HepG2 (cell line): ENCODE results near the gene SLC6A7. TPM values are rescaled to one million over a fixed set of nuclear protein-coding genes. Genes with fewer than 3 reads are reported as not detected.

ENCODE experiments used
- ATAC-seq: fragments of 200-7000 bp; cut with Tn5 transposase; 3 replicates; pipeline ENCODE4 v1.9.1; 2020; ENCODE audit warnings: mild to moderate bottlenecking, moderate library complexity
- BruUV-seq: library from RNA; stranded (reverse); fragments of 400-500 nt; replicated peaks from 2 replicates; lab custom pipeline; 2021; lab: Mats Ljungman, UMichigan
- CTCF ChIA-PET: fragments of 300-600 bp; formaldehyde crosslinking; extraction: SDS; loops from one replicate; lab custom pipeline; 2021; ENCODE audit warnings: low total read pairs, inconsistent platforms, low intra/inter-chr PET ratio; lab: Yijun Ruan, JAX
- POLR2A ChIA-PET: fragments of 350-600 bp; sonication (Branson Sonifier 250); formaldehyde crosslinking; loops from one replicate; lab custom pipeline; 2020; ENCODE audit warnings: antibody characterized with exemption, inconsistent platforms; lab: Yijun Ruan, JAX
- DNase-seq: peaks from one replicate; pipeline ENCODE4 v3.0.0-alpha.2; 2015; ENCODE audit warnings: low spot score
- FAIRE-seq: peaks from 3 replicates; lab custom pipeline; 2011; peaks lifted over from hg19 to GRCh38; lab: Jason Lieb, UNC
- H2AFZ ChIP-seq: one replicate; pipeline ENCODE4 v1.6.1; 2011; ENCODE audit warnings: low read length, inconsistent platforms
- H3K27ac ChIP-seq: fragments of 300-600 bp; 3 replicates; pipeline ENCODE4 v1.8.0; 2011; ENCODE audit warnings: mixed run types, mild to moderate bottlenecking, mixed read lengths, low read length, inconsistent platforms; ENCODE audit not compliant: insufficient read depth; ENCODE audit errors: extremely low read length
- H3K27me3 ChIP-seq, 2 experiments: fragments of 200-600 bp in 1 of 2; 2 replicates in 1 of 2; 3 replicates in 1 of 2; pipeline versions ENCODE4 v1.6.0 to v1.8.0; 2011; ENCODE audit warnings: low read length in 2 of 2, mild to moderate bottlenecking in 2 of 2, moderate library complexity in 2 of 2, inconsistent platforms in 1 of 2; ENCODE audit not compliant: insufficient read depth in 2 of 2, control insufficient read depth in 1 of 2
- H3K36me3 ChIP-seq, 2 experiments: fragments of 200-600 bp in 1 of 2; replicated peaks in 1 of 2; 2 replicates in 1 of 2; 3 replicates in 1 of 2; pipeline versions ENCODE4 v1.5.1 to v1.8.0; 2011; ENCODE audit warnings: low read length in 2 of 2, inconsistent platforms in 1 of 2; ENCODE audit not compliant: insufficient read depth in 2 of 2, control insufficient read depth in 1 of 2
- H3K4me1 ChIP-seq: 2 replicates; pipeline ENCODE4 v1.5.1; 2012; ENCODE audit warnings: low read length, inconsistent platforms; ENCODE audit not compliant: insufficient read depth
- H3K4me2 ChIP-seq: 2 replicates; pipeline ENCODE4 v1.6.0; 2011; ENCODE audit warnings: low read depth, low read length, inconsistent platforms
- H3K4me3 ChIP-seq, 3 experiments: fragments of 200-600 bp in 1 of 3; sonication (generic), shearing (Covaris generic) in 1 of 3; replicated peaks in 1 of 3; 2 replicates each; pipeline ENCODE4 v1.5.1; 2011 to 2016; ENCODE audit warnings: low read length in 3 of 3, inconsistent platforms in 2 of 3, low read depth in 2 of 3, mild to moderate bottlenecking in 2 of 3, control low read depth in 1 of 3, mixed read lengths in 1 of 3; ENCODE audit not compliant: insufficient read depth in 1 of 3
- H3K79me2 ChIP-seq: one replicate; pipeline ENCODE4 v1.6.1; 2011; ENCODE audit warnings: low read length, inconsistent platforms; ENCODE audit not compliant: insufficient read depth
- H3K9ac ChIP-seq: 2 replicates; pipeline ENCODE4 v1.6.0; 2011; ENCODE audit warnings: mild to moderate bottlenecking, low read depth, low read length, inconsistent platforms; ENCODE audit not compliant: insufficient read depth
- H3K9me3 ChIP-seq: 2 replicates; pipeline ENCODE4 v1.5.1; 2012; ENCODE audit warnings: mild to moderate bottlenecking, low read length
- H4K20me1 ChIP-seq: 2 replicates; pipeline ENCODE4 v1.6.0; 2011; ENCODE audit warnings: inconsistent platforms, mild to moderate bottlenecking, low read length, moderate library complexity; ENCODE audit not compliant: insufficient read depth
- POLR2G ChIP-seq: fragments of 200-400 bp; formaldehyde crosslinking; IDR thresholded peaks from 2 replicates; pipeline ENCODE4 v1.6.1; 2018; ENCODE audit warnings: mild to moderate bottlenecking, low read depth, low read length, moderate library complexity
- ZBTB33 ChIP-seq: sonication (generic); formaldehyde crosslinking; IDR thresholded peaks from 2 replicates; pipeline ENCODE4 v1.4.0; 2020; ENCODE audit warnings: missing genetic modification reagents
- ZFP41 ChIP-seq: sonication (generic); formaldehyde crosslinking; IDR thresholded peaks from 2 replicates; pipeline ENCODE4 v1.4.0; 2020; ENCODE audit warnings: mild to moderate bottlenecking, missing genetic modification reagents, borderline replicate concordance
- WGBS: methylation state at CpG from one replicate; pipeline ENCODE4 v1.1.6; 2017; ENCODE audit warnings: low lambda C conversion rate; 5-methylcytosine and 5-hydroxymethylcytosine counted together
- in situ Hi-C: cut with HindIII; loops from 2 replicates; pipeline ENCODE4 v1.10.0; 2017; ENCODE audit warnings: low pct_unique_long_range_greater_than_20kb; ENCODE audit not compliant: extremely low pct_ligation_motif_present
- intact Hi-C: fragments of 100-400 bp; cut with micrococcal nuclease; formaldehyde crosslinking; loops from one replicate; pipeline ENCODE4 v1.10.0; 2022; ENCODE audit not compliant: unreplicated experiment
- polyA plus RNA-seq, 8 experiments: library from polyadenylated mRNA; depleted of rRNA in 3 of 8; stranded (reverse) in 7 of 8; unstranded in 1 of 8; fragments of >200 nt; fragmentation: Illumina TruSeq in 4 of 8; extraction: Trizol in 4 of 8; gene quantifications; 2 replicates each; pipeline versions ENCODE4 v1.2.1 to v1.2.3, GENCODE V29; 2011 to 2016; ENCODE audit warnings: low read depth in 4 of 8, missing spikeins in 1 of 8, mixed read lengths in 1 of 8; ENCODE audit not compliant: insufficient read depth in 1 of 8
- total RNA-seq, 5 experiments: library from RNA; depleted of rRNA; stranded (reverse); fragments of >200 nt; fragmentation: Illumina TruSeq; extraction: Trizol; gene quantifications; 2 replicates each; pipeline ENCODE4 v1.2.3, GENCODE V29; 2016; ENCODE audit warnings: low read depth in 1 of 5

SLC6A7 gene
- total and polyA plus RNA-seq, 2 of the 13 experiments (the other 11 are each of a cell fraction or from before 2014, with no cell fraction given) = not detected

- TF ChIP-seq POLR2G = no peak
- TF ChIP-seq, all 625 proteins: peak for 1
Observed at GRCh38 chr5:150206098-150206778, 16.4 kb downstream of the SLC6A7 start (continued).

- no peak for FAIRE-seq
- in situ Hi-C loops = no loop called here
- ATAC-seq = no peak
- BruUV-seq = no TSS peak
- TF ChIP-seq ZFP41 (CRISPR knock-in tag) (no peak), ZBTB33 (CRISPR knock-in tag) (no peak)
- TF ChIP-seq, all 625 proteins: peak for 0
- Histone ChIP-seq H4K20me1 (no peaks in the 10 kb centered on the region), H3K79me2 (no peaks in the 10 kb centered on the region), H3K4me1 (no peaks in the 10 kb centered on the region), H3K27me3 (peaks cover 10 to 75% of the 10 kb centered on the region in 2 experiments; a peak in 4 of 5 replicates), H3K4me2 (no peak overlapping the region), H3K27ac (no peak overlapping the region), H3K9ac (no peak overlapping the region), H3K36me3 (no peaks in the 10 kb centered on the region), H2AFZ (no peak overlapping the region), H3K4me3 (no peak overlapping the region), H3K9me3 (no peaks in the 10 kb centered on the region)
- 7% methylated on average over 3 of the region's 6 CpGs for WGBS
- ChIA-PET POLR2A (no interaction called here), CTCF (no interaction called here)
- no peak for DNase-seq
- intact Hi-C loops = no loop called here
Observed at GRCh38 chr5:150206779-150207115, 16.9 kb downstream of the SLC6A7 start.
